Neural cell (in vitro differentiated cells): Measurements from ENCODE around the gene CPZ. TPM values are rescaled to one million over a fixed set of nuclear protein-coding genes. Genes with fewer than 3 reads are reported as not detected.

ENCODE experiments used
- H2AFZ ChIP-seq: fragments of 200-600, 300-800 bp; sonication (generic), shearing (Covaris generic); 2 replicates; pipeline ENCODE4 v1.6.0; 2014; ENCODE audit warnings: low read depth, mild to moderate bottlenecking, antibody characterized with exemption, low read length, moderate library complexity
- H3F3A ChIP-seq: fragments of 200-600 bp; shearing (Covaris generic); 2 replicates; pipeline ENCODE4 v1.6.1; 2016; ENCODE audit warnings: mild to moderate bottlenecking, moderate library complexity, mixed read lengths, antibody characterized with exemption, low read length; ENCODE audit not compliant: insufficient read depth, poor library complexity, severe bottlenecking
- H3K27ac ChIP-seq: fragments of 200-600, 300-800 bp; sonication (generic), shearing (Covaris generic); 2 replicates; pipeline ENCODE4 v1.5.1; 2014; ENCODE audit warnings: mild to moderate bottlenecking, low read length, moderate library complexity
- H3K27me3 ChIP-seq: fragments of 300-800, 200-600 bp; sonication (generic), shearing (Covaris generic); 2 replicates; pipeline ENCODE4 v1.6.0; 2014; ENCODE audit warnings: mild to moderate bottlenecking, low read depth, low read length, moderate library complexity; ENCODE audit not compliant: insufficient read depth
- H3K36me3 ChIP-seq: fragments of 300-800, 200-600 bp; sonication (generic), shearing (Covaris generic); 2 replicates; pipeline ENCODE4 v1.5.1; 2014; ENCODE audit warnings: mild to moderate bottlenecking, antibody characterized with exemption, low read length, moderate library complexity; ENCODE audit not compliant: insufficient read depth
- H3K4me2 ChIP-seq: fragments of 300-800, 200-600 bp; sonication (generic), shearing (Covaris generic); 2 replicates; pipeline ENCODE4 v1.6.0; 2014; ENCODE audit warnings: mild to moderate bottlenecking, low read length
- H3K4me3 ChIP-seq: fragments of 300-800, 200-600 bp; sonication (generic), shearing (Covaris generic); 2 replicates; pipeline ENCODE4 v1.5.1; 2014; ENCODE audit warnings: mild to moderate bottlenecking, low read length, moderate library complexity
- H3K79me2 ChIP-seq: fragments of 200-600 bp; shearing (Covaris generic); replicated peaks from 2 replicates; pipeline ENCODE4 v1.6.0; 2014; ENCODE audit warnings: mild to moderate bottlenecking, low read length, moderate library complexity; ENCODE audit not compliant: insufficient read depth
- H3K9ac ChIP-seq: fragments of 300-800, 200-600 bp; sonication (generic), shearing (Covaris generic); 2 replicates; pipeline ENCODE4 v1.6.1; 2016; ENCODE audit warnings: mild to moderate bottlenecking, low read length, mixed read lengths
- H3K9me2 ChIP-seq: fragments of 200-600 bp; shearing (Covaris generic); 2 replicates; pipeline ENCODE4 v1.6.1; 2016; ENCODE audit warnings: mild to moderate bottlenecking, low read length, mixed read lengths; ENCODE audit not compliant: insufficient read depth
- H3K9me3 ChIP-seq: fragments of 200-600, 300-800 bp; sonication (generic), shearing (Covaris generic); 2 replicates; pipeline ENCODE4 v1.6.1; 2016; ENCODE audit warnings: mild to moderate bottlenecking, mixed run types, low read length, moderate library complexity, mixed read lengths
- H4K20me1 ChIP-seq: fragments of 200-600 bp; shearing (Covaris generic); 2 replicates; pipeline ENCODE4 v1.6.1; 2016; ENCODE audit warnings: mild to moderate bottlenecking, mixed run types; ENCODE audit not compliant: insufficient read depth
- EP300 ChIP-seq: fragments of 450-650 bp; conservative IDR thresholded peaks from 2 replicates; pipeline ENCODE4 v1.6.1; 2014; ENCODE audit warnings: antibody characterized with exemption, mild to moderate bottlenecking, moderate library complexity; ENCODE audit not compliant: poor library complexity, severe bottlenecking
- EZH2 ChIP-seq: fragments of 200-600, 300-800 bp; shearing (Covaris generic), sonication (generic); IDR thresholded peaks from 2 replicates; pipeline ENCODE4 v1.6.1; 2014; ENCODE audit warnings: antibody characterized with exemption, low read length, borderline replicate concordance, mild to moderate bottlenecking; ENCODE audit not compliant: insufficient read depth, poor library complexity, severe bottlenecking
- MXI1 ChIP-seq: fragments of 450-650 bp; conservative IDR thresholded peaks from 2 replicates; pipeline ENCODE4 v1.6.1; 2014; ENCODE audit warnings: antibody characterized with exemption, mild to moderate bottlenecking; ENCODE audit not compliant: poor library complexity, severe bottlenecking
- POLR2AphosphoS5 ChIP-seq: IDR thresholded peaks from 2 replicates; pipeline ENCODE4 v1.6.1; 2012
- RAD21 ChIP-seq: fragments of 450-650 bp; conservative IDR thresholded peaks from 2 replicates; pipeline ENCODE4 v1.6.1; 2014; ENCODE audit warnings: antibody characterized with exemption, mild to moderate bottlenecking, moderate library complexity
- SMC3 ChIP-seq: fragments of 450-650 bp; conservative IDR thresholded peaks from 2 replicates; pipeline ENCODE4 v1.6.1; 2014; ENCODE audit warnings: antibody characterized with exemption, mild to moderate bottlenecking, moderate library complexity; ENCODE audit not compliant: poor library complexity
- TAF1 ChIP-seq: IDR thresholded peaks from 2 replicates; pipeline ENCODE4 v1.6.1; 2012; ENCODE audit warnings: low read depth
- polyA plus RNA-seq: library from polyadenylated mRNA; depleted of rRNA; stranded (reverse); fragments of >200 nt; gene quantifications from 2 replicates; pipeline ENCODE4 v1.2.3, GENCODE V29; 2014
- TF ChIP-seq, protein P1 (sequence below): IDR thresholded peaks from 2 replicates; pipeline ENCODE4 v1.6.1; 2012; ENCODE audit warnings: borderline replicate concordance
- TF ChIP-seq, protein P2 (sequence below): fragments of 450-650 bp; IDR thresholded peaks from 2 replicates; pipeline ENCODE4 v1.5.1; 2014; ENCODE audit warnings: antibody characterized with exemption, mild to moderate bottlenecking, moderate library complexity; ENCODE audit not compliant: poor library complexity, severe bottlenecking

CPZ gene
- polyA plus RNA-seq, 1 donor from 2014 or later: not detected

DNA sequence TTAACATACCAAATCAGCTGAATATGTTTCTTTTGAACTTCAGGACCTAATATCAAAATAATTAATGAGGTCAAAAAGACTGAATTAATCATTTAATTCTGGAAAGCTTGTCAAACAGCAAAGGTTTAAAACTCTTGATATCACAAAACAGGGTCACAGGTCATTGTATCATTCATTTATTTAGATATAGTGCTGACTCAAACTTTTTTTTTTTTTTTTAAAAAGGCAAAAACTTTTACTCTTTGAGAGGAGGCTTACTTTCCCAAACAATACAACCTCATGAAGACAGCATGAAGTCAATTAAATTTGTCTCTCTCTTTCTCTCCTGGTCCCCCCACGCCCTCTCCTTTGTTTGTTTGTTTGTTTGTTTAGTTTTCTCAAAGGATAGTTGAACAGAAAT lies 28.0 kb upstream of the CPZ start:
- Histone ChIP-seq H3K4me3 (no peak overlapping the region), H4K20me1 (no peaks in the 10 kb centered on the region), H3F3A (no peaks in the 10 kb centered on the region), H3K9me3 (no peaks in the 10 kb centered on the region), H3K9ac (no peak overlapping the region), H3K79me2 (no peaks in the 10 kb centered on the region), H3K4me2 (no peak overlapping the region), H3K27me3 (no peaks in the 10 kb centered on the region), H3K36me3 (no peaks in the 10 kb centered on the region), H3K9me2 (no peaks in the 10 kb centered on the region), H3K27ac (no peak overlapping the region), H2AFZ (no peak overlapping the region)
- no peak for TF ChIP-seq EP300
- no peak for TF ChIP-seq POLR2AphosphoS5
- TF ChIP-seq SMC3: no peak
- TF ChIP-seq, protein P1, sequence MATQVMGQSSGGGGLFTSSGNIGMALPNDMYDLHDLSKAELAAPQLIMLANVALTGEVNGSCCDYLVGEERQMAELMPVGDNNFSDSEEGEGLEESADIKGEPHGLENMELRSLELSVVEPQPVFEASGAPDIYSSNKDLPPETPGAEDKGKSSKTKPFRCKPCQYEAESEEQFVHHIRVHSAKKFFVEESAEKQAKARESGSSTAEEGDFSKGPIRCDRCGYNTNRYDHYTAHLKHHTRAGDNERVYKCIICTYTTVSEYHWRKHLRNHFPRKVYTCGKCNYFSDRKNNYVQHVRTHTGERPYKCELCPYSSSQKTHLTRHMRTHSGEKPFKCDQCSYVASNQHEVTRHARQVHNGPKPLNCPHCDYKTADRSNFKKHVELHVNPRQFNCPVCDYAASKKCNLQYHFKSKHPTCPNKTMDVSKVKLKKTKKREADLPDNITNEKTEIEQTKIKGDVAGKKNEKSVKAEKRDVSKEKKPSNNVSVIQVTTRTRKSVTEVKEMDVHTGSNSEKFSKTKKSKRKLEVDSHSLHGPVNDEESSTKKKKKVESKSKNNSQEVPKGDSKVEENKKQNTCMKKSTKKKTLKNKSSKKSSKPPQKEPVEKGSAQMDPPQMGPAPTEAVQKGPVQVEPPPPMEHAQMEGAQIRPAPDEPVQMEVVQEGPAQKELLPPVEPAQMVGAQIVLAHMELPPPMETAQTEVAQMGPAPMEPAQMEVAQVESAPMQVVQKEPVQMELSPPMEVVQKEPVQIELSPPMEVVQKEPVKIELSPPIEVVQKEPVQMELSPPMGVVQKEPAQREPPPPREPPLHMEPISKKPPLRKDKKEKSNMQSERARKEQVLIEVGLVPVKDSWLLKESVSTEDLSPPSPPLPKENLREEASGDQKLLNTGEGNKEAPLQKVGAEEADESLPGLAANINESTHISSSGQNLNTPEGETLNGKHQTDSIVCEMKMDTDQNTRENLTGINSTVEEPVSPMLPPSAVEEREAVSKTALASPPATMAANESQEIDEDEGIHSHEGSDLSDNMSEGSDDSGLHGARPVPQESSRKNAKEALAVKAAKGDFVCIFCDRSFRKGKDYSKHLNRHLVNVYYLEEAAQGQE: no peak
- TF ChIP-seq EZH2: no peak
- no peak for TF ChIP-seq RAD21
- TF ChIP-seq TAF1: no peak

DNA sequence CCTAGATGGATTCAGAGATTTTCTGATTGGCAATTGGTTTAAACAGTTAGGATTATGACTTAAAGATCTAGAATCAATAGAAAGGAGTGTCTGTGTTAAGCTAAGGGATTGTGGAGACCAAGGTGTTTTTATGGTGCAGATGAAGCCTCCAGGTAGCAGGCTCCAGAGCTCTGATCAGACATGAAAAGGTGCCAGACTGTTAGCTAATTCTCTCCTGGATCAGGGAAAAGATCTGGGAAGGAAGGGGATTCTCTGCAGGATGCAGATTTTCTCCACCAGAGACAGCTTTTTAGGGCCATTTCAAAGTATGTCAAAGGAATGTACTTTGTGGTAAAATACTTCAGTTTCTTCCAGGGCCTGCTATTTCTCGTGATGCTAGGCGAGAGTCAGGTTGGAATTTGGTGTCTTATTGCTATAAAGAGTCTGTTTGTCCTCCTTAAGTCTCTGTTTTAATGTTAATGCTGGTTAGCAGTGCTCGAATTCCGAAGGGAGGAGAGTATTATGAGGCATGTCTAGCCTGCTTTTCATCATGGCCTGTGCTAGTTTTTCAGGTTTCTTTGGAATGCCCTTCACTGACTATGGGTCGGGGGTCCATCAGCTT lies 24.4 kb upstream of the CPZ start:
- Histone ChIP-seq H3K9me3 (no peaks in the 10 kb centered on the region), H3K4me2 (no peak overlapping the region), H3K9me2 (no peaks in the 10 kb centered on the region), H3F3A (no peaks in the 10 kb centered on the region), H3K27ac (no peak overlapping the region), H3K79me2 (no peaks in the 10 kb centered on the region), H3K36me3 (no peaks in the 10 kb centered on the region), H3K9ac (no peak overlapping the region), H2AFZ (no peak overlapping the region), H3K4me3 (no peak overlapping the region), H3K27me3 (no peaks in the 10 kb centered on the region), H4K20me1 (no peaks in the 10 kb centered on the region)
- TF ChIP-seq TAF1 (no peak), RAD21 (no peak), EZH2 (no peak), EP300 (no peak), POLR2AphosphoS5 (no peak), MXI1 (no peak), SMC3 (no peak)
- TF ChIP-seq, protein P1: no peak
- TF ChIP-seq, protein P2, sequence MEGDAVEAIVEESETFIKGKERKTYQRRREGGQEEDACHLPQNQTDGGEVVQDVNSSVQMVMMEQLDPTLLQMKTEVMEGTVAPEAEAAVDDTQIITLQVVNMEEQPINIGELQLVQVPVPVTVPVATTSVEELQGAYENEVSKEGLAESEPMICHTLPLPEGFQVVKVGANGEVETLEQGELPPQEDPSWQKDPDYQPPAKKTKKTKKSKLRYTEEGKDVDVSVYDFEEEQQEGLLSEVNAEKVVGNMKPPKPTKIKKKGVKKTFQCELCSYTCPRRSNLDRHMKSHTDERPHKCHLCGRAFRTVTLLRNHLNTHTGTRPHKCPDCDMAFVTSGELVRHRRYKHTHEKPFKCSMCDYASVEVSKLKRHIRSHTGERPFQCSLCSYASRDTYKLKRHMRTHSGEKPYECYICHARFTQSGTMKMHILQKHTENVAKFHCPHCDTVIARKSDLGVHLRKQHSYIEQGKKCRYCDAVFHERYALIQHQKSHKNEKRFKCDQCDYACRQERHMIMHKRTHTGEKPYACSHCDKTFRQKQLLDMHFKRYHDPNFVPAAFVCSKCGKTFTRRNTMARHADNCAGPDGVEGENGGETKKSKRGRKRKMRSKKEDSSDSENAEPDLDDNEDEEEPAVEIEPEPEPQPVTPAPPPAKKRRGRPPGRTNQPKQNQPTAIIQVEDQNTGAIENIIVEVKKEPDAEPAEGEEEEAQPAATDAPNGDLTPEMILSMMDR: no peak
